NCI-H82 treated with DMSO at 0.1 percent for 48 hours (cell line): ENCODE results near the gene KCTD5.

Experiments
- DNase-seq: peaks from one replicate; lab custom pipeline; 2025; ENCODE audit not compliant: unreplicated experiment; lab: John Stamatoyannopoulos, UW

The KCTD5 gene

DNA sequence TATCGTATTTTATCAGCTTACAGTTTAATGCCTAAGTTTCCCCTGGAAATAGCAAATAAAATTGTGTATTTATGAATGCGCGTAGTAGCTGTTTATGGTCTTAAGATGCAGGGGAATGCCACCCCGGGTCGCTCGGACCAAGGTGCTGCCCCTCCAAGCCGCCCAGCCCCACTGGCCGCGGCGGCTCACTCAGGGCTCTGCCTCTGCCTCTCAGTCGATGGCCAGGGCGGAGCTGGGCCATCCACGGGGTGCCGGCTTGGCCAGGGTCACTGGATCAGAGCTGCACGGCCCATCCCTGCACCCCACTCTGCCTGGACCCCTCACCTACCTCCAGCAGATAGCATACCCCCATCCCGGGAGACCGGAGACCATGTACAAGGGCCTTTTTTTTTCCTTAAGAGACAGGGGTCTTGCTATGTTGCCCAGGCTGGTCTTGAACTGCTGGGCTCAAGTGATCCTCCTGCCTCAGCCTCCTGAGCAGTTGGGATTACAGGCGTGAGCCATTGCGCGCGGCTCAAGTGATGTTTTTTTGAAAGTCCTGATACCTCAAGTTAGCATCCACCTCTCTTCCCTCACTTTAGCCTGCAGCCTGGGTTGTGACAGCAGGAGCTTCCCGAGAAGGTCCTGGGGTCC is 26.7 kb downstream of the KCTD5 start:
- no peak for DNase-seq

DNA sequence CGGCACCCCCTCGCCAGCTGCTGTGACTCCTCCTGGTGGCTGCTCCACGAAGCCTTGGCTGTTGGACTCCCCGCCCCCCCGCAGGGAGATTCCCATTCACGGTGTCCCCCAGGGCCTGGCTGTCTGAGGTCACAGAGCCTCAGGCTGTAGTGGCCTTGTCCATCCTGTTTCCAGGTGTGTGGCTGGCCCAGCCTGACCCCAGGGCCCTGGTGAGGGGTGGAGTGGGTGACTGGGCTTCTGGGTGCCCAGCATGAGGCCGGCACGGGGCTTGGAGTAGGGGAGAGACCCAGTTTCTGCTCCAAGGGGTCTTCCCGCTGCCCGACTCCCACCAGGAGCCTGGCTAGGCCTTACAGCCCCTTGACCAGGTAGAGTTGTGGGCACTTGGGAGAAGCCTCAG is 27.3 kb downstream of the KCTD5 start:
- DNase-seq, result no peak

GRCh38 chr16:2710021-2710710 is 27.8 kb downstream of the KCTD5 start:
- no peak for DNase-seq

GRCh38 chr16:2710711-2711231 is 28.4 kb downstream of the KCTD5 start:
- DNase-seq, result no peak

DNA sequence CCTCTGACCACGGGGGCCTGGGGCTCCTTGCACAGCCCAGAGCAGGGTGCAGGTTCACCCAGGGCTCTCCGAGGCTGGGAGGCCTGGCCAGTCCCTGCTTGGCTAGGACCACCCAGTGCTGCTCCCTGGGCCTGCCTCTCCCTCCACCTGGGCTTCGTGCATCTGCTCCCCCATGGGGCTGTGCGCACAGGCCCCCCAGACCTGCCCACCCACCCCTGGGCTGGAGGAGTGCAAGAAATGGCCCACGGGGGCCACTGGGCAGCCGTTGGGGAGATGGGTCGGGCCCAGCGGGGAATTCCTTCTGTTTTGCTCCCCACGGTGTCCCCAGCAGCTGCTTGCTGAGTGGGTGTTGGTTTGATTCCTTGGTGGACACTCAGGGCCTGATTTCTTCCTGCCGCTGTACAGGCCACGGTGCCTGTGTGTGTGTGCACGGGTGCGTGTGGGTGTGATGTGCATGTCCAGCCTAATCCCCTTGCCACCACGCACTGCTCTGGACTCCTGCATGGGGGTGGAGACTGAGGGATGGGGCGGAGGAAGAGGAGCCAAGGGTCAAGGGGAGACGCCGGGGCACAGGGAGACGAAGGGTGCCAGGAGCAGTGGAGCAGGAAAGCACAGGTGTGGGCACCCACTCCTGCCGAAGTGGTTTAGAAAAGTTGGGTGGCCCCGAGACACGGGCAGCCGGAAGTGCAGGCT is 29.2 kb downstream of the KCTD5 start:
- DNase-seq, result no peak

- DNase-seq, result no peak
These were observed 29.7 kb downstream of the KCTD5 start for GRCh38 chr16:2712063-2712441.

DNA sequence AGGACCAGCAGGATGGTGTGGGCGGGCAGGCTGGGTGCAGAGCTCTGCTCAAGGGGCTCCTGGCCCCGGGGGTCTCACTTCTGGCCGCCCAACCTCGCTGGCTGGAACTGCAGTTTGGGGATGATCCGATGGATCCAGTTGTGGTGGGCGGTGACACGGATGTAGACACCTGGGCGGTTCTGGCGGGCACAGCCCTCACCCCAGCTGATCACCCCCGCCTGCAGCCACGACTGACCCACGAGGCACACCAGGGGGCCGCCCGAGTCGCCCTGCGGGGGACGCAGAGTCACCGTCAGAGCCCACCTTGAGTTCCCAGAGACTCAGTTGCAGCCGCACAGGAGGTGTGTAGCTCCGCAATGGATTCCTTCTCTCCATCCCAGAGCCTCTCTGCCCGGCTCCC is 30.2 kb downstream of the KCTD5 start:
- no peak for DNase-seq

GRCh38 chr16:2713523-2713922 is 31.2 kb downstream of the KCTD5 start:
- DNase-seq, result no peak

GRCh38 chr16:2713985-2714774 is 31.9 kb downstream of the KCTD5 start:
- DNase-seq, result no peak

DNA sequence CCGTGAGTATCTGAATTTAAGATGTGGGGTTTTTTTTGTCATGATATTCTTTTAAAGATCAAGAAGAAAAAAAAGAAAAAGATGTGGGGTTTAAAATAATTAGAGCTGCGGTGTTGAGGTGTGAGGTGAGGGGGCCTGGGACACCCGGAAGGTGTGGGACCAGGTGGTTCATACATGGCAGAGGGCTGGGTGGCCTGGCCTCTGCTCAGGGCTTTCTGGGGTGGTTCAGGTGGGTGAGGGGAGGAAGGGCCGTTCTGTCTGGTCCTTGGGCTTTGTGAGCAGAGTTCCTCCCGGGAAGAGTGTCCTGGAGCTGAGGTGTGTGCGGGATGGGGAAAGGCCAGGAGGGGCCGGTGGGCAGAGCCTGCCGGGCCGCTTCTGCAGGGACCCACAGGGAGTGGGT is 32.7 kb downstream of the KCTD5 start:
- no peak for DNase-seq

DNA sequence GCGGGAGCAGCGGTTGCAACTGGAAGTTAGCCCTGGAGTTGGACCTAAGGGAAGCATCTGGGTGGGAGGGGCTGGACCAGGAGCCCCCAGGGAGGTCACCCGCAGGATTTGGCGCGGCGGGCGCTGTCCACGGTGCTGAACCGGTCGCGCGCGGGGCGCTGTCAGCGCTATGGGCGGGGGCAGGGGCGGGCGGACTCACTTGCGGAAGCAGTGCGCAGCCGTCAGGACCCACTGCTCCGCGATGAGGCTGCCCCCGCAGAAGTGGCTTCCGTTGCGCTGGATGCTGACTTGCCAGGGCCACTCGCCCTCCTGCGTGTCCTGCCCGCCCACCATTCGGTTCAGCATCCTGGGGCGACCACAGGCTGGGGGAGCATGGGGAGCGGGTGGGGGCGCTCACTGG is 33.2 kb downstream of the KCTD5 start:
- no peak for DNase-seq

DNA sequence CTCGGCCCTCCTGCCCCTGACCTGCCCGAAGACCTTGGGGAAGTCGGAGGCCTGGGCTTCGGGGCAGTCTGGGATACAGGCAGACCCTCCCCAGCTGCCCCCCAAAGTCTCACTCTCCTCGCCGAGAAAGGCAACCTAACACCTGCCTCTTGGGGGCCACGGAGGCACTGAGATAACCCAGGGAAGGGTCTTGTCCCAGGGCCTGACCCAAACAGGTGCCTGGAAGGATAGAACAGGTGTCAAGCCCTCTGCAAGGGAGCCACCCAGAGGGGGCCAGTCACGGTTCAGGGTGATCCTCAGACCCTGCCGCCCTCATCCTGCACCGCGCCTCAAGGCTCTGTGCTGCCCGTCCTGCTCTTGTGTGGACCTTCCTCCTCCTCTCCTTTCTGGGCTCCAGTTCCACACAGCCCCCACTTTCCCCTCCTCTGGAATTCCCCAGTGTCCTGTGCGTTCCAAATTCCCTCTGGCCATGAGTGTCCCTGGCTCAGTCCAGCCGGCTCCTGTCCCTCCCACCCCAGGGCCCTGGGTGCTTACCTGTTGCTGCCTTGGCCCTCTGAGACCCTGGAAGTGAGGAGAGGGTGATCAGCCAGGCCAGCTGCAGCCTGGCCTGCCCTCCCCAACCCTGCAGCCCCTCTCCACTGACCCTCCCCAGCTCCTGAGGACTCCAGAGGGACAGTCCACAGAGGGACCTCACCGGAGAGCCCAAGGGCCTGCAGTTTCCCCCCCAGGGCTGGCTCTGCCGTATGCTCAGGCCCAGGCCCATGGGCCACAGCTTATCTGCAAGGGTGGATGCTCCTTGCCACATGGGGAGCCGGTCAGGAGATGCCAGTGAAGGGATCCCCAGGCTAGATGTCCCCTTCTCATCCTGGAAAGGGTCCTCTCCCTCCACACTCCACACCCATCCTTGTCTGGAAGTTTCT is 33.9 kb downstream of the KCTD5 start:
- DNase-seq, result no peak

DNA sequence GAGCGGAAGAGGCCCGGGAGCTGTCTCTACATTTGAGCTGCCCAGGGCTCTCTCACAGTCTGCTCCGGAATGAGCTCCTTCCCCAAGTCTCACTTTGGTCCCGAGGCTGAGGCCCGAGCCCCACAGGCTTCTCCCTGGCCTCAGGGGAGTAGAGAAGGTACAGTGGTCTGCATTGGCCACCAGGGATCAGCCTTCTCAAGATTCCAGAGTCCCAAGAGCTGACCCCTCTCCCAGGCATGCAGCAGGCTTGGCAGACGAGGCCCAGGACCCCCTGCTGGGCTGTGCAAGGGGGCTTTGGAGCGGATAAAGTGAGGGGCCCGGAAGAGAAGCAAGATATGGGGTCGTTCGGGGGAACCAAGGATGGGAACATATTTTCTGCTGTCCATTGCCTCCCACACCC is 34.6 kb downstream of the KCTD5 start:
- no peak for DNase-seq

- no peak for DNase-seq
These were observed 35.3 kb downstream of the KCTD5 start for GRCh38 chr16:2717383-2718263.

- DNase-seq, result no peak
These were observed 37.2 kb downstream of the KCTD5 start for GRCh38 chr16:2719328-2720063.

GRCh38 chr16:2720064-2720457 is 37.7 kb downstream of the KCTD5 start, which contains the start of gene PRSS27:
Gene PRSS27 (minus strand): TSS chr16:2720224. CDS start chr16:2720160, 64 bp downstream.
- DNase-seq, result no peak

- DNase-seq, result peak; percentile 66
These were observed 38.7 kb downstream of the KCTD5 start for GRCh38 chr16:2720719-2721633.
